GM12892 (cell line): ENCODE data around the gene NTRK1.

ENCODE experiments used
- POLR2A ChIP-seq: IDR thresholded peaks from 2 replicates; pipeline ENCODE4 v1.6.1; 2011; ENCODE audit warnings: low read depth, low read length, control low read depth
- POLR2AphosphoS5 ChIP-seq: IDR thresholded peaks from 2 replicates; pipeline ENCODE4 v1.6.1; 2011; ENCODE audit warnings: low read depth, low read length, control low read depth

GRCh38 chr1:156877433-156878170, 16.9 kb downstream of the NTRK1 start:
- TF ChIP-seq POLR2A (no peak), POLR2AphosphoS5 (no peak)
